Ectodermal cell (in vitro differentiated cells): ENCODE data around the gene KIRREL3. TPM values are rescaled to one million over a fixed set of nuclear protein-coding genes. Genes with fewer than 3 reads are reported as not detected.

Experiments used
- H3K27ac ChIP-seq: 2 replicates; pipeline ENCODE4 v1.7.0; 2013; ENCODE audit warnings: mild to moderate bottlenecking, low read depth, low read length; ENCODE audit not compliant: insufficient read depth, poor library complexity, severe bottlenecking
- H3K27me3 ChIP-seq: 2 replicates; pipeline ENCODE4 v1.7.0; 2013; ENCODE audit warnings: mild to moderate bottlenecking, low read length; ENCODE audit not compliant: insufficient read depth, control insufficient read depth, poor library complexity, severe bottlenecking
- H3K36me3 ChIP-seq: one replicate; pipeline ENCODE4 v1.7.0; 2013; ENCODE audit warnings: low read length; ENCODE audit not compliant: control insufficient read depth, insufficient read depth
- H3K4me1 ChIP-seq: one replicate; pipeline ENCODE4 v1.7.0; 2013; ENCODE audit warnings: low read length; ENCODE audit not compliant: control insufficient read depth, insufficient read depth
- H3K4me3 ChIP-seq: 2 replicates; pipeline ENCODE4 v1.7.0; 2013; ENCODE audit warnings: low read depth, low read length, control low read depth; ENCODE audit not compliant: insufficient read depth
- H3K9me3 ChIP-seq: 2 replicates; pipeline ENCODE4 v1.7.0; 2013; ENCODE audit warnings: mild to moderate bottlenecking, low read length, moderate library complexity; ENCODE audit not compliant: control insufficient read depth
- WGBS, 2 experiments: methylation state at CpG; one replicate each; pipeline ENCODE4 v1.1.7; 2013; ENCODE audit warnings: missing lambda C conversion rate in 2 of 2; 5-methylcytosine and 5-hydroxymethylcytosine counted together
- polyA plus RNA-seq, 4 experiments: library from polyadenylated mRNA; stranded (reverse); fragments of 50-300 nt; gene quantifications; one replicate each; pipeline ENCODE4 v1.2.3, GENCODE V29; 2013

Gene KIRREL3
- polyA plus RNA-seq (2013, experiment 1 of 4) = 0.67 TPM
- polyA plus RNA-seq (2013, experiment 2 of 4) = 1.4 TPM
- 1.2 TPM for polyA plus RNA-seq (2013, experiment 3 of 4)
- 1.2 TPM for polyA plus RNA-seq (2013, experiment 4 of 4)

- Histone ChIP-seq H3K4me1 (peaks cover 40% of the 10 kb centered on the region), H3K9me3 (no peaks in the 10 kb centered on the region), H3K27me3 (peaks cover 77% of the 10 kb centered on the region), H3K27ac (no peak within 1 kb of the TSS), H3K36me3 (no peaks in the 10 kb centered on the region), H3K4me3 (peak within 1 kb of the TSS; percentile 31)
- WGBS, 2 experiments = 2% methylated on average over 42 of the region's 42 CpGs
These were observed at the start of gene KIRREL3 for GRCh38 chr11:127000291-127000968. Gene KIRREL3 (minus strand): TSS chr11:127000770.

- 100% methylated on average over 1 of the region's 1 CpG for WGBS, 2 experiments
- no peak overlapping the region for H3K27ac ChIP-seq
- H3K4me3 ChIP-seq = no peak overlapping the region
- H3K4me1 ChIP-seq = peaks cover 13% of the 10 kb centered on the region
- H3K27me3 ChIP-seq = no peaks in the 10 kb centered on the region
- H3K9me3 ChIP-seq = no peaks in the 10 kb centered on the region
- H3K36me3 ChIP-seq = no peaks in the 10 kb centered on the region
These were observed 49.6 kb upstream of the KIRREL3 start for GRCh38 chr11:127050186-127050585.

- WGBS, 2 experiments = 88 to 96% methylated on average over 2 of the region's 2 CpGs
- Histone ChIP-seq H3K36me3 (no peaks in the 10 kb centered on the region), H3K4me1 (peaks cover 13% of the 10 kb centered on the region), H3K4me3 (no peak overlapping the region), H3K27ac (no peak overlapping the region), H3K9me3 (no peaks in the 10 kb centered on the region), H3K27me3 (no peaks in the 10 kb centered on the region)
These were observed 48.9 kb upstream of the KIRREL3 start for GRCh38 chr11:127049486-127049885.

GRCh38 chr11:127044535-127044934 lies 44.0 kb upstream of the KIRREL3 start:
- 80 to 93% methylated on average over 1 of the region's 1 CpG for WGBS, 2 experiments
- Histone ChIP-seq H3K4me3 (no peak overlapping the region), H3K27me3 (no peaks in the 10 kb centered on the region), H3K4me1 (no peaks in the 10 kb centered on the region), H3K36me3 (no peaks in the 10 kb centered on the region), H3K27ac (no peak overlapping the region), H3K9me3 (no peaks in the 10 kb centered on the region)

- 92 to 100% methylated on average over 1 of the region's 1 CpG for WGBS, 2 experiments
- Histone ChIP-seq H3K27me3 (no peaks in the 10 kb centered on the region), H3K9me3 (no peaks in the 10 kb centered on the region)
These were observed 41.9 kb upstream of the KIRREL3 start for GRCh38 chr11:127042445-127042844.

GRCh38 chr11:127039591-127039990 lies 39.0 kb upstream of the KIRREL3 start:
- Histone ChIP-seq H3K27me3 (no peaks in the 10 kb centered on the region), H3K36me3 (no peaks in the 10 kb centered on the region), H3K4me3 (no peak overlapping the region), H3K4me1 (peaks cover 7% of the 10 kb centered on the region), H3K9me3 (no peaks in the 10 kb centered on the region), H3K27ac (no peak overlapping the region)
- 69 to 70% methylated on average over 2 of the region's 2 CpGs for WGBS, 2 experiments

More at GRCh38 chr11:127042445-127042844, 41.9 kb upstream of the KIRREL3 start:
- no peaks in the 10 kb centered on the region for H3K36me3 ChIP-seq
- H3K4me1 ChIP-seq = peaks cover 7% of the 10 kb centered on the region
- H3K27ac ChIP-seq = no peak overlapping the region
- H3K4me3 ChIP-seq = no peak overlapping the region

GRCh38 chr11:127037596-127037995 lies 37.0 kb upstream of the KIRREL3 start:
- Histone ChIP-seq H3K27me3 (no peaks in the 10 kb centered on the region), H3K4me1 (peaks cover 7% of the 10 kb centered on the region), H3K4me3 (no peak overlapping the region), H3K9me3 (no peaks in the 10 kb centered on the region), H3K27ac (no peak overlapping the region), H3K36me3 (no peaks in the 10 kb centered on the region)
- 66 to 71% methylated on average over 4 of the region's 4 CpGs for WGBS, 2 experiments

GRCh38 chr11:127037001-127037400 lies 36.4 kb upstream of the KIRREL3 start:
- H3K4me1 ChIP-seq = peaks cover 7% of the 10 kb centered on the region
- H3K27me3 ChIP-seq = no peaks in the 10 kb centered on the region
- WGBS, 2 experiments = 91 to 94% methylated on average over 1 of the region's 1 CpG
- no peak overlapping the region for H3K27ac ChIP-seq
- H3K9me3 ChIP-seq = no peaks in the 10 kb centered on the region
- no peaks in the 10 kb centered on the region for H3K36me3 ChIP-seq
- H3K4me3 ChIP-seq = no peak overlapping the region

- H3K4me1 ChIP-seq = peaks cover 7% of the 10 kb centered on the region
- H3K27me3 ChIP-seq = no peaks in the 10 kb centered on the region
- WGBS, 2 experiments = 91 to 92% methylated on average over 3 of the region's 3 CpGs
- H3K9me3 ChIP-seq = no peaks in the 10 kb centered on the region
- no peak overlapping the region for H3K27ac ChIP-seq
- no peak overlapping the region for H3K4me3 ChIP-seq
- H3K36me3 ChIP-seq = no peaks in the 10 kb centered on the region
These were observed 35.3 kb upstream of the KIRREL3 start for GRCh38 chr11:127035824-127036223.

- H3K27me3 ChIP-seq = no peaks in the 10 kb centered on the region
- no peak overlapping the region for H3K4me3 ChIP-seq
- peaks cover 7% of the 10 kb centered on the region for H3K4me1 ChIP-seq
- no peaks in the 10 kb centered on the region for H3K9me3 ChIP-seq
- H3K36me3 ChIP-seq = no peaks in the 10 kb centered on the region
- H3K27ac ChIP-seq = no peak overlapping the region
These were observed 34.4 kb upstream of the KIRREL3 start for GRCh38 chr11:127034973-127035372.
